HEK293 (cell line): ENCODE measurements around the gene CDK17.
A peak's percentile ranks its signal among the peaks of the same experiment; 100 is the strongest.

Experiments used
- CTCF ChIA-PET: fragments of 350-600 bp; formaldehyde crosslinking; extraction: SDS; loops from one replicate; lab custom pipeline; 2021; ENCODE audit warnings: antibody characterized with exemption; lab: Yijun Ruan, JAX
- POLR2A ChIA-PET: fragments of 300-600 bp; formaldehyde crosslinking; extraction: SDS; loops from one replicate; lab custom pipeline; 2020; ENCODE audit warnings: antibody characterized with exemption, inconsistent platforms; lab: Yijun Ruan, JAX
- H3K27ac ChIP-seq: fragments of 200-500 bp; sonication (Bioruptor generic); 2 replicates; pipeline ENCODE4 v1.5.1; 2014; ENCODE audit warnings: low read depth, low read length, control low read depth, inconsistent platforms; ENCODE audit errors: extremely low read depth
- H3K36me3 ChIP-seq, 2 experiments: fragments of 200-500 bp in 1 of 2; sonication (Bioruptor generic) in 1 of 2; 1 replicate in 1 of 2; 2 replicates in 1 of 2; pipeline ENCODE4 v1.5.1; 2014 to 2017; ENCODE audit warnings: inconsistent platforms in 2 of 2, low read length in 2 of 2; ENCODE audit not compliant: control insufficient read depth in 2 of 2, insufficient read depth in 1 of 2
- H3K4me1 ChIP-seq: fragments of 200-500 bp; sonication (Bioruptor generic); 2 replicates; pipeline ENCODE4 v1.5.1; 2014; ENCODE audit warnings: mild to moderate bottlenecking, low read length, inconsistent platforms; ENCODE audit not compliant: control insufficient read depth, insufficient read depth
- H3K4me3 ChIP-seq: 2 replicates; pipeline ENCODE4 v1.5.1; 2011; ENCODE audit warnings: low read depth, mild to moderate bottlenecking, control low read depth, low read length, moderate library complexity
- H3K9me3 ChIP-seq: fragments of 200-500 bp; sonication (Bioruptor generic); 2 replicates; pipeline ENCODE4 v1.5.1; 2014; ENCODE audit warnings: low read depth, low read length, inconsistent platforms; ENCODE audit not compliant: control insufficient read depth, insufficient read depth
- ELK4 ChIP-seq: IDR thresholded peaks from 2 replicates; pipeline ENCODE4 v1.6.1; 2011; ENCODE audit warnings: mild to moderate bottlenecking, low read depth, low read length, borderline replicate concordance
- MYNN ChIP-seq: fragments of 450-650 bp; formaldehyde crosslinking; IDR thresholded peaks from 2 replicates; pipeline ENCODE4 v1.5.1; 2016; ENCODE audit warnings: missing biosample characterization, missing genetic modification characterization, borderline replicate concordance
- PRDM6 ChIP-seq: fragments of 450-650 bp; formaldehyde crosslinking; IDR thresholded peaks from 2 replicates; pipeline ENCODE4 v1.5.1; 2017; ENCODE audit warnings: missing biosample characterization, missing genetic modification characterization
- SALL2 ChIP-seq: fragments of 450-650 bp; formaldehyde crosslinking; IDR thresholded peaks from 2 replicates; pipeline ENCODE4 v1.5.0; 2017; ENCODE audit warnings: missing biosample characterization, mild to moderate bottlenecking, missing genetic modification characterization, borderline replicate concordance
- TCF7L2 ChIP-seq: IDR thresholded peaks from 2 replicates; pipeline ENCODE4 v1.6.1; 2011; ENCODE audit warnings: low read depth, mild to moderate bottlenecking, inconsistent platforms, low read length, moderate library complexity, borderline replicate concordance
- YY2 ChIP-seq: fragments of 450-650 bp; formaldehyde crosslinking; IDR thresholded peaks from 2 replicates; pipeline ENCODE4 v1.5.1; 2016; ENCODE audit warnings: missing biosample characterization, missing genetic modification characterization
- ZFP3 ChIP-seq: fragments of 450-650 bp; formaldehyde crosslinking; IDR thresholded peaks from 2 replicates; pipeline ENCODE4 v1.5.1; 2016; ENCODE audit warnings: low read depth, missing biosample characterization, missing genetic modification characterization
- ZIC2 ChIP-seq: fragments of 450-650 bp; formaldehyde crosslinking; IDR thresholded peaks from 2 replicates; pipeline ENCODE4 v1.5.1; 2016; ENCODE audit warnings: missing biosample characterization, missing genetic modification characterization
- ZNF19 ChIP-seq: fragments of 450-650 bp; formaldehyde crosslinking; IDR thresholded peaks from 2 replicates; pipeline ENCODE4; 2016; ENCODE audit warnings: missing biosample characterization, missing genetic modification characterization, low read depth
- ZNF398 ChIP-seq: fragments of 450-650 bp; formaldehyde crosslinking; IDR thresholded peaks from 2 replicates; pipeline ENCODE4 v1.5.1; 2017; ENCODE audit warnings: missing biosample characterization, missing genetic modification characterization
- ZNF426 ChIP-seq: fragments of 450-650 bp; formaldehyde crosslinking; IDR thresholded peaks from 2 replicates; pipeline ENCODE4 v1.5.1; 2017; ENCODE audit warnings: missing biosample characterization, missing genetic modification characterization, mild to moderate bottlenecking, inconsistent platforms, moderate library complexity

The CDK17 gene

GRCh38 chr12:96305665-96306064 is 94.6 kb downstream of the CDK17 start (continued):
- TF ChIP-seq ZNF398 (tag by site-specific recombination) (no peak), ZFP3 (tag by site-specific recombination) (no peak), MYNN (tag by site-specific recombination) (no peak), YY2 (tag by site-specific recombination) (no peak)
- TF ChIP-seq, all 188 proteins: peak for 0

- POLR2A ChIA-PET = no interaction called here
- Histone ChIP-seq H3K27ac (no peak overlapping the region), H3K4me3 (no peak overlapping the region), H3K36me3 (peaks cover 7 to 9% of the 10 kb centered on the region in 2 experiments; a peak in 2 of 3 replicates), H3K9me3 (no peaks in the 10 kb centered on the region)
- CTCF ChIA-PET = interaction anchor here (0.6 to 0.7 kb wide), 2 partner anchors 50 to 98 kb away, joined by 3 read pairs; no protein-coding TSS in a partner anchor
- TF ChIP-seq ZIC2 (tag by site-specific recombination) (peak; percentile 26; the same call in 1 of the 2 replicates), ZNF19 (tag by site-specific recombination) (no peak)
- TF ChIP-seq, all 188 proteins: peak for 1
- H3K4me1 ChIP-seq = peaks cover 12% of the 10 kb centered on the region
Measured at GRCh38 chr12:96303653-96304052, 96.6 kb downstream of the CDK17 start.

- H3K36me3 ChIP-seq = peaks cover 9% of the 10 kb centered on the region in 2 experiments; a peak in 2 of 3 replicates
- CTCF ChIA-PET = interaction anchor here (0.7 kb wide), 1 partner anchor 99 kb away, joined by 3 read pairs; no protein-coding TSS in a partner anchor
- POLR2A ChIA-PET = no interaction called here
- no peak overlapping the region for H3K4me3 ChIP-seq
- H3K9me3 ChIP-seq = no peaks in the 10 kb centered on the region
- peaks cover 12% of the 10 kb centered on the region for H3K4me1 ChIP-seq
- no peak for TF ChIP-seq ZNF426
- no peak for TF ChIP-seq ZNF398 (tag by site-specific recombination)
- no peak for TF ChIP-seq TCF7L2
- TF ChIP-seq ELK4 = no peak
- no peak overlapping the region for H3K27ac ChIP-seq
Measured at GRCh38 chr12:96302687-96303310, 97.4 kb downstream of the CDK17 start.

GRCh38 chr12:96301732-96302131 is 98.5 kb downstream of the CDK17 start:
- Histone ChIP-seq H3K4me3 (no peak overlapping the region), H3K4me1 (peaks cover 12% of the 10 kb centered on the region), H3K36me3 (peaks cover 12 to 13% of the 10 kb centered on the region in 2 experiments; a peak in 2 of 3 replicates), H3K9me3 (no peaks in the 10 kb centered on the region), H3K27ac (no peak overlapping the region)
- CTCF ChIA-PET = no interaction called here
- TF ChIP-seq PRDM6 = 0 out of 2 replicates have a peak, but pooled peaks have one; percentile 14
- TF ChIP-seq SALL2 (tag by site-specific recombination) = no peak
- POLR2A ChIA-PET = no interaction called here
